Activated CD8-positive, alpha-beta T cell treated with anti-CD3 and anti-CD28 coated beads, Interleukin-2, amount 10 ng/mL, durations not matched to agents 7 days and 5 days (primary cell): Measurements from ENCODE around the gene USF2. TPM values are rescaled to one million over a fixed set of nuclear protein-coding genes. Genes with fewer than 3 reads are reported as not detected.
A peak's percentile ranks its signal among the peaks of the same experiment; 100 is the strongest.

Experiments
- ATAC-seq: fragments of 150-1000 bp; cut with Tn5 transposase; one replicate; pipeline ENCODE4 v1.10.0; 2021; ENCODE audit warnings: moderate library complexity
- CTCF ChIA-PET: fragments of 350-600 bp; sonication (Branson Sonifier 250); formaldehyde crosslinking; loops from one replicate; lab custom pipeline; 2021; ENCODE audit warnings: antibody characterized with exemption; lab: Charles Lee
- POLR2A ChIA-PET: fragments of 350-600 bp; sonication (Branson Sonifier 250); formaldehyde crosslinking; loops from one replicate; lab custom pipeline; 2021; ENCODE audit warnings: antibody characterized with exemption; lab: Charles Lee
- DNase-seq: peaks from one replicate; pipeline ENCODE4 v3.0.0-alpha.2; 2020
- H3K27ac Mint-ChIP-seq: one replicate; pipeline ENCODE4 v1.8.0; 2021; ENCODE audit warnings: mild to moderate bottlenecking, mixed read lengths
- H3K27me3 Mint-ChIP-seq: one replicate; pipeline ENCODE4 v1.8.0; 2021; ENCODE audit warnings: low read depth, mixed read lengths
- H3K36me3 Mint-ChIP-seq: one replicate; pipeline ENCODE4 v1.8.0; 2021; ENCODE audit warnings: low read depth, mixed read lengths
- H3K4me1 Mint-ChIP-seq: one replicate; pipeline ENCODE4 v1.8.0; 2021; ENCODE audit warnings: low read depth, mixed read lengths
- H3K4me3 Mint-ChIP-seq: one replicate; pipeline ENCODE4 v1.8.0; 2021; ENCODE audit warnings: mild to moderate bottlenecking, mixed read lengths
- H3K9me3 Mint-ChIP-seq: one replicate; pipeline ENCODE4 v1.8.0; 2022; ENCODE audit warnings: mixed read lengths; ENCODE audit not compliant: insufficient read depth
- total RNA-seq, 2 experiments: library from RNA; stranded (reverse); gene quantifications; one replicate each; pipeline ENCODE4 v1.2.3, GENCODE V29; 2021

USF2 gene
- total RNA-seq, 2 experiments from 2014 or later: 125 to 138 TPM

GRCh38 chr19:35260694-35261304, 8.0 kb upstream of the USF2 start:
- Mint-ChIP-seq H3K36me3 (peaks cover 11% of the 10 kb centered on the region), H3K4me1 (peaks cover 21% of the 10 kb centered on the region), H3K27ac (peak overlapping the region; percentile 53), H3K27me3 (no peaks in the 10 kb centered on the region), H3K9me3 (no peaks in the 10 kb centered on the region), H3K4me3 (no peak overlapping the region)
- no peak for DNase-seq
- CTCF ChIA-PET: interaction anchor here (0.6 kb wide), 1 partner anchor 107 kb away, joined by 5 read pairs; the partner anchor contains the start of gene FXYD5
- POLR2A ChIA-PET: no interaction called here
- ATAC-seq: no peak

GRCh38 chr19:35261356-35262100, 7.2 kb upstream of the USF2 start:
- POLR2A ChIA-PET: interaction anchor here (0.9 kb wide), 1 partner anchor 8 kb away, joined by 3 read pairs; no protein-coding TSS in a partner anchor
- DNase-seq (no peak), ATAC-seq (no peak)
- Mint-ChIP-seq H3K9me3 (no peaks in the 10 kb centered on the region), H3K4me1 (peaks cover 27% of the 10 kb centered on the region), H3K4me3 (no peak overlapping the region), H3K27me3 (no peaks in the 10 kb centered on the region), H3K36me3 (peaks cover 18% of the 10 kb centered on the region), H3K27ac (peak overlapping the region; percentile 53)
- CTCF ChIA-PET: interaction anchor here (0.6 kb wide), 1 partner anchor 107 kb away, joined by 5 read pairs; the partner anchor contains the start of gene FXYD5

GRCh38 chr19:35262101-35262761, 6.5 kb upstream of the USF2 start:
- Mint-ChIP-seq H3K36me3 (peaks cover 20% of the 10 kb centered on the region), H3K27ac (no peak overlapping the region)
- CTCF ChIA-PET: no interaction called here

GRCh38 chr19:35264268-35265125, 4.3 kb upstream of the USF2 start:
- Mint-ChIP-seq H3K9me3 (no peaks in the 10 kb centered on the region), H3K36me3 (peaks cover 24% of the 10 kb centered on the region), H3K27me3 (no peaks in the 10 kb centered on the region), H3K27ac (no peak overlapping the region), H3K4me1 (peaks cover 21% of the 10 kb centered on the region), H3K4me3 (no peak overlapping the region)
- ChIA-PET POLR2A (interaction anchor here (0.9 to 1.3 kb wide), 4 partner anchors 9 to 111 kb away, joined by 3 to 4 read pairs (median 4); no protein-coding TSS in a partner anchor), CTCF (interaction anchor here (0.9 to 2.0 kb wide), 6 partner anchors 58 to 198 kb away, joined by 3 to 11 read pairs (median 3); no protein-coding TSS in a partner anchor)
- DNase-seq (no peak), ATAC-seq (no peak)

More at GRCh38 chr19:35262101-35262761, 6.5 kb upstream of the USF2 start:
- peaks cover 26% of the 10 kb centered on the region for H3K4me1 Mint-ChIP-seq
- no peaks in the 10 kb centered on the region for H3K27me3 Mint-ChIP-seq
- POLR2A ChIA-PET: interaction anchor here (0.9 kb wide), 1 partner anchor 9 kb away, joined by 3 read pairs; no protein-coding TSS in a partner anchor
- ATAC-seq (no peak), DNase-seq (no peak)
- H3K4me3 Mint-ChIP-seq: no peak overlapping the region
- no peaks in the 10 kb centered on the region for H3K9me3 Mint-ChIP-seq

GRCh38 chr19:35265126-35265899, 3.4 kb upstream of the USF2 start:
- ATAC-seq (no peak), DNase-seq (no peak)
- peak overlapping the region; percentile 65 for H3K27ac Mint-ChIP-seq
- H3K4me3 Mint-ChIP-seq: peak overlapping the region; percentile 94
- H3K36me3 Mint-ChIP-seq: peaks cover 26% of the 10 kb centered on the region
- H3K27me3 Mint-ChIP-seq: no peaks in the 10 kb centered on the region
- H3K4me1 Mint-ChIP-seq: peaks cover 25% of the 10 kb centered on the region
- ChIA-PET POLR2A (interaction anchor here (0.9 to 1.3 kb wide), 3 partner anchors 9 to 111 kb away, joined by 3 to 4 read pairs (median 4); no protein-coding TSS in a partner anchor), CTCF (interaction anchor here (0.9 to 2.0 kb wide), 5 partner anchors 59 to 151 kb away, joined by 3 to 11 read pairs (median 3); no protein-coding TSS in a partner anchor)
- H3K9me3 Mint-ChIP-seq: no peaks in the 10 kb centered on the region

GRCh38 chr19:35265900-35266519, 2.8 kb upstream of the USF2 start:
- DNase-seq: no peak
- POLR2A ChIA-PET: interaction anchor here (1.3 kb wide), 1 partner anchor 8 kb away, joined by 4 read pairs; no protein-coding TSS in a partner anchor
- peak overlapping the region; percentile 94 for H3K4me3 Mint-ChIP-seq
- ATAC-seq: no peak
- H3K27ac Mint-ChIP-seq: peak overlapping the region; percentile 65
- peaks cover 32% of the 10 kb centered on the region for H3K36me3 Mint-ChIP-seq
- no peaks in the 10 kb centered on the region for H3K9me3 Mint-ChIP-seq
- CTCF ChIA-PET: interaction anchor here (1.3 to 2.0 kb wide), 2 partner anchors 125 kb away, joined by 4 to 11 read pairs; no protein-coding TSS in a partner anchor
- peaks cover 30% of the 10 kb centered on the region for H3K4me1 Mint-ChIP-seq
- no peaks in the 10 kb centered on the region for H3K27me3 Mint-ChIP-seq

- POLR2A ChIA-PET: interaction anchor here (0.6 kb wide), 1 partner anchor 121 kb away, joined by 3 read pairs; no protein-coding TSS in a partner anchor
- peak overlapping the region; percentile 94 for H3K4me3 Mint-ChIP-seq
- peak overlapping the region; percentile 94 for H3K27ac Mint-ChIP-seq
- H3K9me3 Mint-ChIP-seq: no peaks in the 10 kb centered on the region
- H3K4me1 Mint-ChIP-seq: peaks cover 31% of the 10 kb centered on the region
- ATAC-seq: no peak
- no peaks in the 10 kb centered on the region for H3K27me3 Mint-ChIP-seq
- CTCF ChIA-PET: interaction anchor here (1.3 kb wide), 1 partner anchor 125 kb away, joined by 4 read pairs; no protein-coding TSS in a partner anchor
- DNase-seq: no peak
- peaks cover 38% of the 10 kb centered on the region for H3K36me3 Mint-ChIP-seq
Observed at GRCh38 chr19:35266520-35267352, 2.0 kb upstream of the USF2 start.

- POLR2A ChIA-PET: interaction anchor here (0.6 kb wide), 1 partner anchor 122 kb away, joined by 3 read pairs; no protein-coding TSS in a partner anchor
- H3K27me3 Mint-ChIP-seq: no peaks in the 10 kb centered on the region
Observed at GRCh38 chr19:35267353-35267817, 1.4 kb upstream of the USF2 start.

More at GRCh38 chr19:35267353-35267817, 1.4 kb upstream of the USF2 start:
- no peaks in the 10 kb centered on the region for H3K9me3 Mint-ChIP-seq
- CTCF ChIA-PET: interaction anchor here (1.0 to 1.3 kb wide), 2 partner anchors 26 to 126 kb away, joined by 3 to 4 read pairs; no protein-coding TSS in a partner anchor
- peak; percentile 25 for ATAC-seq
- DNase-seq: peak; percentile 49
- H3K36me3 Mint-ChIP-seq: peaks cover 44% of the 10 kb centered on the region
- peak overlapping the region; percentile 94 for H3K4me3 Mint-ChIP-seq
- H3K4me1 Mint-ChIP-seq: peaks cover 31% of the 10 kb centered on the region
- peak overlapping the region; percentile 94 for H3K27ac Mint-ChIP-seq
